ENCODE measurements around the gene HRH3. TPM values are rescaled to one million over a fixed set of nuclear protein-coding genes. Genes with fewer than 3 reads are reported as not detected.
A peak's percentile ranks its signal among the peaks of the same experiment; 100 is the strongest.

The HRH3 gene
- total RNA-seq, 2 experiments from 2014 or later, result not detected

DNA sequence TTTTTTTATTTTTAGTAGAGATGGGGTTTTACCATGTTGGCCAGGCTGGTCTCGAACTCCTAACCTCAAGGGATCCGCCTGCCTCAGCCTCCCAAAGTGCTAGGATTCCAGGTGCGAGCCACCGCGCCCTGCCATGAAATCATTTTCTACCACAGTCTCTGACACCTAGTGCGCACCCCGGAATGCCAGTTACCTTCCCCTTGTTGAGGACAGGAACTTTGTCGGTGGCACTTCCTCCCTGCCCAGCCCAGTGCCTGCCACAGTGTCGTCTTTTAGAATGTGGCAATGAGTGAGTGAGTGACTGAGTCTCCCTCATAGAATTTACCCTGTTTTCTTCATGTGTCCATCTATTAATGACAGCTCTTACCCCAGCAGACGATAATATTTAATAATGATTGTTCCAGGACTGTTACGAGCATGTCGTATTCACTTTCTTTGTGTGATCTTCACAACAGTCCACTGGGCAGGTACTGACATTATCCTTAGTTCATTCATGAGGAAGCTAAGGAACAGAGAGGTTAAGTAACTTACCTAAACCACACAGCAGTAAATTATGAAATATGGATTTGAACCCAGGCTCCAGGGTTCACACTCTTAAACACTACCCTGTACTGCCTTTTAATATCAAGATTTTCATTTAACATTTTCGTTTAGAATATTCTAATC lies 20.1 kb upstream of the HRH3 start:
- H3K27me3 Mint-ChIP-seq, result no peaks in the 10 kb centered on the region
- no peak for DNase-seq
- peaks cover 10% of the 10 kb centered on the region for H3K36me3 Mint-ChIP-seq (ENCODE audit: low read depth)
- H3K27ac Mint-ChIP-seq, result no peak overlapping the region
- peak overlapping the region; percentile 75 for H3K4me3 Mint-ChIP-seq
- H3K4me1 Mint-ChIP-seq, result peaks cover 43% of the 10 kb centered on the region
- POLR2A ChIA-PET, result interaction anchor here (1.5 kb wide), 1 partner anchor 62 kb away, joined by 3 read pairs; no protein-coding TSS in a partner anchor
- CTCF ChIA-PET, result no interaction called here
- no peaks in the 10 kb centered on the region for H3K9me3 Mint-ChIP-seq

DNA sequence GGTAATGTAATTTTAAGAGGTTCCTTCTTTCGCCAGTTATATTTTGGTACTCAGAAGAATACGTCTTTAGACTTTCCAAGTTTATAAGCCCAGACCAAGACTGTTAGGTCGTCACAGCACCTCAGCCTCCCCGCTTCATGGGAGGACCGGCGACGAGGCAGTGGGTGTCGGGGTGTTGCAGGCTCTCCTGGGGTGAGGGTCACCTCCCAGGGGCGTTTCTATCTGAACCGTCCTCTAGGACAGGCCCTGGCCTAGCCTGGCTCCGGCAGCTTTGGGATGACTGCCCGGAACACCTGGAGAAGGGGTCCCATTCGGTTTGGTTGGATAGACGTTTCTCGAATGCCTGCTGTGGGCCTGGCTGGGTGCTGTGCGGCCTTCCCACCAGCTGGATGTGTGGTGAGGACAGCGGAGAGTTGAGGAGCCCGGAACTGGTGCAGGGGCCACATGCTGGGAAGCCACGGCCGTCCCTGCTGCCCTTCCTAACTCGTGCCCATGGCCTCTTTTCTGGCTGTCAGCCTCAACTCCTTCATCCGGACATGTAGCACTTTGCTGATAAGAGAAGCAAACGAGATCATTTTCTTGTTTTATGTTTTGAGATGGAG lies 19.3 kb upstream of the HRH3 start:
- peak overlapping the region; percentile 72 for H3K27ac Mint-ChIP-seq
- peaks cover 42% of the 10 kb centered on the region for H3K4me1 Mint-ChIP-seq
- POLR2A ChIA-PET, result interaction anchor here (0.7 to 1.5 kb wide), 2 partner anchors 63 to 236 kb away, joined by 3 read pairs; no protein-coding TSS in a partner anchor
- CTCF ChIA-PET, result no interaction called here
- no peak for DNase-seq
- peaks cover 10% of the 10 kb centered on the region for H3K36me3 Mint-ChIP-seq (ENCODE audit: low read depth)
- H3K9me3 Mint-ChIP-seq, result no peaks in the 10 kb centered on the region
- H3K4me3 Mint-ChIP-seq, result peak overlapping the region; percentile 75
- no peaks in the 10 kb centered on the region for H3K27me3 Mint-ChIP-seq

DNA sequence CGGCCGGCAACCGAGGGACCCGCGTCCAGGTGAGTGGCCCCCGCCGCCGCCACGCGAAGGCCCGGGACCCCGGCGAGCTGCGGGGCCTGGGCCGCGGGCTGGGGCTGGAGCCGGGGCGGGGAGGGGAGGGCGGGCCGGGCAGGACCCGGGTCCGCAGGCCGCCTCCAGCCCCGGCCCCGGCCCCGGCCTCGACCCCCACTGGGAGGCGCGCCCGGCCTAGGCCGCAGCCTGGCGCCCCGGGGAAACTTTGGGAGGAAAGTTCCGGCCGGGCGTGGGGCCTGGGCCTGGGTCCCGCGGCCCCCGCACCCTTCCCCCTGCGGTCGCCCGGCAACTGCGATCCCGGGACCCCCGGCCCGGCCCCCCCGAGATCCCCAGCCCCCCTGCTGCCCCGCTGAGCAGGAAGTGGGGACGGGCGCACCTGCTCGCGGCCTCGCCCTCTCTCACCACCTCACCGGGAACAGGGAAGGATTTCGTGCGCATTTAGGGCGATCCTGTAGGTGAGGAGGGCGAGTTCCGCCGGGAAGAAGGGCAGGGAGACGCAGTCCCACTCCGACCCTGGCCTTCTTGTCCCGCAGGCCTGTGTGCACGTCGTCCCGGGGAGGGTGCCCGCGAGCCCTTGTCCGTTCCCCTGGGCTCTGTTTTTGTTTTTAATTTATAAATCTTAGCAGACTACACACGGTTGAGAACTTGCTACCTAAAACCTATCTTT lies 18.6 kb upstream of the HRH3 start:
- peaks cover 10% of the 10 kb centered on the region for H3K36me3 Mint-ChIP-seq (ENCODE audit: low read depth)
- no peaks in the 10 kb centered on the region for H3K27me3 Mint-ChIP-seq
- ChIA-PET CTCF (no interaction called here), POLR2A (interaction anchor here (0.7 to 1.5 kb wide), 2 partner anchors 64 to 235 kb away, joined by 3 to 4 read pairs; partner anchors contain the start of gene ADRM1)
- H3K27ac Mint-ChIP-seq, result peak overlapping the region; percentile 72
- no peak for DNase-seq
- H3K4me1 Mint-ChIP-seq, result peaks cover 39% of the 10 kb centered on the region
- peak overlapping the region; percentile 75 for H3K4me3 Mint-ChIP-seq
- H3K9me3 Mint-ChIP-seq, result no peaks in the 10 kb centered on the region

DNA sequence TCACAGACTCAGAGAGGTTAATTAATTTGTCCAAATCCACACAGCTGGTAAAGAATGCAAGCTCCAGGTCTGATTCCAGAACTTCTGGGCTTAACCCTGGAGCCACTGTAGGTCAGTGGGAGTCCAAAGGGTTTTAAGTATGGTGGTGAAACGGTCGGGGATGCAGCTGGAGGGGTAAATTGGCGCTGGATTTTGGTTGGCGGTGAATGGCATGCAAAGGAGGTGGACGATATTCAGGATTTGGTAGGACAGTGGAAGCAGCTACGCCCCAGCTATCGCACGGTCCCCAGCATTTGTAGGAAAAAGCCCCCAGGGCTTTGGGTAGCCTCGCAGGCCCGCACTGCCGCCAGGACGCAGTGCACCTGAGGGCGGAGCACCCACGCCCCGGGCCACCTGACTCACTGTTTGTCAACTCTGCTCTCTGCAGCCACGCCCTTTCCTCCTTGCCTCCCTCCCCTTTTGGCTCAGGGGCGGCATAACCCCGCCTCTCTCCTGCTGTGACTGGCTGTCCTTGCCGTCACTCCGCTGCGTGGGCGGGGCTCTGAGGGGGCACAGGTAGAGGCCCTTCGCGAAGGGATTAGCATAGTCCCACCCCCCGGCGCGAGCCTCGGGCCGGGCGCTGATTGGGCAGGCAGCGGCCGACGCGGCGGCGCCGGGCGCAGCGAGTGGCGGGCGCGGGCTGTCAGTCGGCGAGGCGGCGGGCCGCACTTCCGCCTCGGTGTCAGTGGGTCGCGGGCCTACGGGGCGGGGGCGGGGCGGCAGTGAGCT lies 17.9 kb upstream of the HRH3 start, which contains the start of gene OSBPL2:
TSS of gene OSBPL2 (plus strand) at position 721 of the 768 bp plus-strand sequence. CDS start 17,664 bp downstream, outside the sequence.
- peak; percentile 100 for DNase-seq
- CTCF ChIA-PET, result no interaction called here
- POLR2A ChIA-PET, result interaction anchor here (1.5 to 1.7 kb wide), 2 partner anchors 55 to 64 kb away, joined by 3 to 4 read pairs; partner anchors contain the start of genes ADRM1 and MTG2
- Mint-ChIP-seq H3K36me3 (ENCODE audit: low read depth) (peaks cover 10% of the 10 kb centered on the region), H3K9me3 (no peaks in the 10 kb centered on the region), H3K4me1 (peaks cover 39% of the 10 kb centered on the region), H3K4me3 (peak within 1 kb of the TSS; percentile 75), H3K27ac (peak within 1 kb of the TSS; percentile 72), H3K27me3 (no peaks in the 10 kb centered on the region)

DNA sequence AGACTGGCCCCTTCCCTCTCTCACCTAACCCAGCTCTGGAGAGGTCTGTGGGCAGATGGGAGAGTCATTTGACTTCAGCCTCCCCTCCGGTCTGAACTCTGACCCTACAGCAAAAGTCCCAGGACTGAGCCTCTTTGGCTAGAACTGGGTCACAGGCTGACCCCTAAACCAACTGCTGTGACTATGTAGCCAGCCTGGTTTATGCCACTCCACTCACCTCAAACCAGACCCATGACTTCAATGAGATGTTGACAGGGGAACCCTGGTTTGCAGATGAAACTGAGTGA lies 17.4 kb upstream of the HRH3 start:
- Mint-ChIP-seq H3K9me3 (no peaks in the 10 kb centered on the region), H3K4me1 (peaks cover 36% of the 10 kb centered on the region), H3K27ac (peak overlapping the region; percentile 72), H3K27me3 (no peaks in the 10 kb centered on the region), H3K4me3 (no peak overlapping the region), H3K36me3 (ENCODE audit: low read depth) (peaks cover 6% of the 10 kb centered on the region)
- ChIA-PET POLR2A (interaction anchor here (1.5 to 1.7 kb wide), 2 partner anchors 54 to 65 kb away, joined by 3 to 4 read pairs; partner anchors contain the start of genes ADRM1 and MTG2), CTCF (no interaction called here)
- DNase-seq, result no peak

DNA sequence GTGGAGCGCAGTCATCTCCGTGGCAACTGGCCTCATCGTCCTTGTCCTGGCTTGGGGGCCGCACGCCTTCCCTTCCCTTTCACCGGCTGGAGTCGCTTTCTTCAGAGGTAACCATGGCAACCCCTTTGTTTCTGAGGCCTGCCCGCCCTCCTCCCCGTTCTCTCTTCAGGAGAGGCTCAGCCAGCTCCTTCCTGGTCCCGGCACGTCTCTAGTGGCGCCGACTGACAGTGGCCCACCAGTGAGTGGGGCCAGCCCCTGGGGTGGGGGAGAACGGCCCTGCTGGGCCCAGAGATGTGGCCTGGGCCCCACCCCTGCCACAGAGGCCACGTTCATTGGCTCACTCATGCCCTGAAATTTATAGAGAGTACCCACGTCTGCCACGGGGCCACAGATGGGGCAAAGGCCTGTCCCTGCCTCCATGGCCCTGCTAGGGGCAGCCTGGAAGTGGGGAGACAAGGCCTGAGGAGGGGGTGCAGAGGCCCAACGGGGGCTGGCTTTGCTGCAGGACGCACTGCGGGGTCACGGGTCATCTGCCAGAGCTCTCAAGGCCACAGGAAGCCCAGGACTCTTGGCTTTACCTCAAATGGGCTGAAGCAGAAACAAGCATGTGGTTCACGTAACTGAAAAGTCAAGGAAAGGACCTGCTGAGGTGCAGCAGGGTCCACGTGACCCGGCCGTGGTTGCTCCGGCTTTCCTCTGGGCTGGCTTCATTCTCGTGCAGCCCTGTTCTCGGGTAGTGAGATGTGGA lies 16.9 kb upstream of the HRH3 start:
- Mint-ChIP-seq H3K9me3 (no peaks in the 10 kb centered on the region), H3K4me1 (peaks cover 34% of the 10 kb centered on the region), H3K36me3 (ENCODE audit: low read depth) (peaks cover 5% of the 10 kb centered on the region), H3K27ac (no peak overlapping the region), H3K27me3 (no peaks in the 10 kb centered on the region), H3K4me3 (no peak overlapping the region)
- ChIA-PET CTCF (no interaction called here), POLR2A (interaction anchor here (1.0 to 1.7 kb wide), 2 partner anchors 54 to 96 kb away, joined by 3 read pairs; partner anchors contain the start of gene MTG2)
- DNase-seq, result no peak

DNA sequence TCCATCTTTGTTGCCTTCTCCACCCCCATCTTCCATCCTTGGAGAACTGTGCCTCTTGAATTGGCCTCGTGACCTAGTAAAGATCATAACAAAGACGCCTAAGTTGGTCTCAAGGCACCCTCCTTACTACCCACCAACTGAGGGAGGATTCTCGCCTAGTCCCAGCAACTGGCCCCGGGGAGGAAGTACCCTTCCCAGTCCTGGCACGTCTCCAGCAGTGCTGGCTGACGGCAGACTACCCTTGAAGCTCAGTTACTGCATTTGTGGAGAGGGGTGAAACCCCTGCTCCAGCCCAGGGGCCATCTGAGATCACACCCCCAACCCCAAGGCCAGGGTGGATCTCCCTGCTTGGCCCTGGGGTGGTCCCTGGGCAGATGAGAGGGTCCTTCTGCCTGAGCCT lies 16.1 kb upstream of the HRH3 start:
- Mint-ChIP-seq H3K4me3 (no peak overlapping the region), H3K9me3 (no peaks in the 10 kb centered on the region), H3K27me3 (no peaks in the 10 kb centered on the region), H3K4me1 (peaks cover 26% of the 10 kb centered on the region), H3K36me3 (ENCODE audit: low read depth) (no peaks in the 10 kb centered on the region), H3K27ac (no peak overlapping the region)
- DNase-seq, result no peak
- ChIA-PET CTCF (no interaction called here), POLR2A (interaction anchor here (1.0 kb wide), 2 partner anchors 41 to 95 kb away, joined by 3 read pairs; no protein-coding TSS in a partner anchor)

DNA sequence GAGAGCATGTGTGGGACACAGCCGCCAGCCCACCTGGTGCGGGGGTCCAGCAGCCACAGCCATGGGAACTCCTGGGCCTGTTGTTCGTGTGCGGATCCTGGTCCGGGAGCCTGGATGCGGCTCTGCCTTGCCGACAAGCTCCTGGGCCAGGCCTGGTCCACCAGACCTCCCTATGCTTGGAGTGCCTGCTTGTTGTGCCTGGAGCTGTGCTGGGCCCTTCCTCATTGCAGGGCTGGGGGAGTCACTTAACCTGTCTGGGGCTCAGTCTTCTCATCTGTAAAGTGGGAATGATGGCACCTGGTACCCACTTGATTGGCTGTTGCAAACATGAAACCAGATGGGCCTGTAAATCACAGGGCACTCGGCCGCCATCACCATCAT lies 15.7 kb upstream of the HRH3 start:
- no peak overlapping the region for H3K4me3 Mint-ChIP-seq
- ChIA-PET POLR2A (interaction anchor here (1.0 kb wide), 1 partner anchor 41 kb away, joined by 3 read pairs; no protein-coding TSS in a partner anchor), CTCF (no interaction called here)
- H3K36me3 Mint-ChIP-seq (ENCODE audit: low read depth), result no peaks in the 10 kb centered on the region
- H3K9me3 Mint-ChIP-seq, result no peaks in the 10 kb centered on the region
- H3K27ac Mint-ChIP-seq, result no peak overlapping the region
- peaks cover 23% of the 10 kb centered on the region for H3K4me1 Mint-ChIP-seq
- no peaks in the 10 kb centered on the region for H3K27me3 Mint-ChIP-seq
- DNase-seq, result no peak

DNA sequence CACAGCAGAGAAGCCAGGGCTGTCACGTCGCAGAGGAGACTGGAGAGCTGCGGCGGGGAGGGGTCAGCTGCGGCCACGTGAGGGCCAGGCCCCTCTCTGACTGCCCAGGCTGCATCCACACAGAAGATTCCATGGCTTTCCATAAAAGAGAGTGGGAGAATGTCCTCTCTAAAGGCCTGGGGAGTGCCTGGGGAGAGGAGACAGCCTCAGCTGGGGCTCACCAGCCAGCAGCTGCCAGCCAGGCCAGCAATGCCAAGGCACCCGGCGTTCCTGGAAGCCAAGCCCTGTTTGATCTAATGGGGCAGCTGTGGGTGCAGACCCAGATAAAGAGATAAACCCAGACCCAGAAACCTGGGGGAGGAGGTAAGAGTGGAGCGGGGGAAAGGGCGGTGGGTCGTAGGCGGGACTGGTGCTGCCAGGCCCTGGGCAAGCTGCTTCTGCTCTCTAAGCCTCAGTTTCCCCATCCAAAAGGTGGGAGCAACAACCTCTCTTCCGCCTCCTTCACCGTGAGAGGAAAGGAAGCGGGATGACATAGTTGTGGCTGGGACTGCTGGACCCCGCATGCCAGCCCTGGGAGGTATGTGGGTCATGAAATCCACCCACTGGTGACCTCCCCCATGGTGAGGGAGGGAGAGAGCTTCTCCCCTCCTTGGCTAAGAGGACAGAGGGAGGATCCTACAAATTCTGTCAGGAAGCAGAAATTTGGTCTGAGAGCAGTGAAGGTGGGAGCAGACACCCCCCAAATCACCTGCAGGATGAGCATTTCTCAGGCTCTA lies 15.1 kb upstream of the HRH3 start:
- H3K27me3 Mint-ChIP-seq, result no peaks in the 10 kb centered on the region
- no peak overlapping the region for H3K27ac Mint-ChIP-seq
- DNase-seq, result no peak
- peaks cover 19% of the 10 kb centered on the region for H3K4me1 Mint-ChIP-seq
- POLR2A ChIA-PET, result interaction anchor here (1.0 kb wide), 1 partner anchor 40 kb away, joined by 3 read pairs; no protein-coding TSS in a partner anchor
- H3K36me3 Mint-ChIP-seq (ENCODE audit: low read depth), result no peaks in the 10 kb centered on the region
- no peaks in the 10 kb centered on the region for H3K9me3 Mint-ChIP-seq
- H3K4me3 Mint-ChIP-seq, result no peak overlapping the region
- CTCF ChIA-PET, result no interaction called here

DNA sequence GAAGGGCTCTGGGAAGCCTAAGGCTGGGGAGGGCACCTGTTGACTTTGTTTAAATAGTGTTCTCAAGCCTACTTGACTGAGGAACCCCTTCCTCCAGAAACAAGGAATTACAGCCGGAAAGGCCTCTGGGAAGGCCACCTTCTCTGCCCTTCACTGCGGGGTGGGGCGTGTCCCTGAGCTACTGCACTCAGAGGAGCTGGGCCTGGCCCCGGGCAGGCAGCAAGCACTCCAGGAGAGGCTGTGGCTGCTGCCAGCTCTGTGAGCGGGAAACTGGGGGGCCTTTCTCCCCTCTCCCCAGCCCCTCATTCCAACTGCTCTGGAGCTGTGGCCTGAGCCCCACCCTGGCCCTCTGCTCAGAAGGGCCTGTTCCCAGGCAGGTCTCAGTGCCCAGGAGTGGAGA lies 14.3 kb upstream of the HRH3 start:
- no peak overlapping the region for H3K4me3 Mint-ChIP-seq
- H3K4me1 Mint-ChIP-seq, result peaks cover 11% of the 10 kb centered on the region
- ChIA-PET CTCF (interaction anchor here (0.8 kb wide), 1 partner anchor 12 kb away, joined by 3 read pairs; no protein-coding TSS in a partner anchor), POLR2A (no interaction called here)
- DNase-seq, result no peak
- no peak overlapping the region for H3K27ac Mint-ChIP-seq
- no peaks in the 10 kb centered on the region for H3K27me3 Mint-ChIP-seq
- H3K9me3 Mint-ChIP-seq, result no peaks in the 10 kb centered on the region
- no peaks in the 10 kb centered on the region for H3K36me3 Mint-ChIP-seq (ENCODE audit: low read depth)

DNA sequence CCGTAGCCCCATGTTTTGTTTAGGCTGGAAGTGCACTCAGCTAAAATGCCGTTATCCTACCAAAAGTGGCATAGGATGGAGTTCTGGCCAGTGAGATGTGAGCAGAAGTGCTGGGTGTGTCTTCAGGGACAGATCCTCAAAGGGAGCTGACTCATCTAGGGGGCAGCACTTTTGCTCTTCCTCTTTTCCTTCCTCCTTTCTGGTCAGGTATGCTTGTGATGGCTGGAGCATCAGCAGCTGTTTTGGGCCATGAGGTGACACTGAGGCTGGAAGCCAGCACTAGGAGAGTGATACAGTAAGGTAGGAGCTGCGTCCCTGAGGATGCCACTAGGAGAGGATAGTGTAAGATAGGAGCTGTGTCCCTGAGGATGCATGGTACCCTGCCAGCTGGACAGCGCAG lies 13.6 kb upstream of the HRH3 start:
- Mint-ChIP-seq H3K9me3 (no peaks in the 10 kb centered on the region), H3K36me3 (ENCODE audit: low read depth) (no peaks in the 10 kb centered on the region), H3K4me1 (peaks cover 7% of the 10 kb centered on the region), H3K27me3 (no peaks in the 10 kb centered on the region), H3K4me3 (no peak overlapping the region), H3K27ac (no peak overlapping the region)
- CTCF ChIA-PET, result interaction anchor here (0.8 kb wide), 1 partner anchor 12 kb away, joined by 3 read pairs; no protein-coding TSS in a partner anchor
- DNase-seq, result no peak
- POLR2A ChIA-PET, result no interaction called here
